K562 (cell line): ENCODE measurements around the gene ALDH5A1. TPM values are rescaled to one million over a fixed set of nuclear protein-coding genes. Genes with fewer than 3 reads are reported as not detected.

Experiments
- ATAC-seq: fragments of 200-7000 bp; cut with Tn5 transposase; 3 replicates; pipeline ENCODE4 v1.9.1; 2020; ENCODE audit warnings: moderate library complexity
- BruUV-seq: library from RNA; stranded (reverse); fragments of 400-500 nt; replicated peaks from 2 replicates; lab custom pipeline; 2021; lab: Mats Ljungman, UMichigan
- CTCF ChIA-PET: fragments of 300-600 bp; formaldehyde crosslinking; extraction: SDS; loops from one replicate; lab custom pipeline; 2021; ENCODE audit warnings: low intra/inter-chr PET ratio; lab: Yijun Ruan, JAX
- POLR2A ChIA-PET: fragments of 300-600, 350-650 bp; sonication (Branson Sonifier 250); formaldehyde crosslinking; extraction: SDS; loops from one replicate; lab custom pipeline; 2021; ENCODE audit warnings: antibody characterized with exemption, inconsistent platforms; lab: Yijun Ruan, JAX
- DNase-seq, 4 experiments: peaks; one replicate each; pipeline versions ENCODE4 v3.0.0 to v3.0.0-alpha.2; 2011 to 2018; ENCODE audit warnings: low spot score in 3 of 4, mixed read lengths in 3 of 4; ENCODE audit errors: extremely low read depth in 1 of 4
- FAIRE-seq: peaks from 2 replicates; lab custom pipeline; 2011; peaks lifted over from hg19 to GRCh38; lab: Jason Lieb, UNC
- H2AFZ ChIP-seq: 2 replicates; pipeline ENCODE4 v1.6.0; 2011; ENCODE audit warnings: low read depth, low read length, control low read depth, inconsistent platforms
- H3K27ac ChIP-seq: fragments of 200-600 bp; 3 replicates; pipeline ENCODE4 v1.8.0; 2011; ENCODE audit warnings: low read depth, mild to moderate bottlenecking, control low read depth, inconsistent platforms, low read length, moderate library complexity, mixed read lengths; ENCODE audit errors: extremely low read depth
- H3K27me3 ChIP-seq, 2 experiments: fragments of 300-600 bp in 1 of 2; 2 replicates in 1 of 2; 3 replicates in 1 of 2; pipeline versions ENCODE4 v1.6.0 to v1.8.0; 2011; ENCODE audit warnings: inconsistent platforms in 2 of 2, low read length in 2 of 2, mild to moderate bottlenecking in 1 of 2, mixed read lengths in 1 of 2, moderate library complexity in 1 of 2; ENCODE audit not compliant: control insufficient read depth in 2 of 2, insufficient read depth in 2 of 2
- H3K36me3 ChIP-seq: fragments of 300-600 bp; 3 replicates; pipeline ENCODE4 v1.8.0; 2011; ENCODE audit warnings: mild to moderate bottlenecking, low read length, inconsistent platforms; ENCODE audit not compliant: control insufficient read depth, insufficient read depth
- H3K4me1 ChIP-seq, 2 experiments: fragments of 200-600 bp in 1 of 2; replicated peaks in 1 of 2; 2 replicates in 1 of 2; 3 replicates in 1 of 2; pipeline versions ENCODE4 v1.5.1 to v1.8.0; 2011; ENCODE audit warnings: inconsistent platforms in 2 of 2, low read length in 2 of 2, mild to moderate bottlenecking in 1 of 2, mixed read lengths in 1 of 2, moderate library complexity in 1 of 2; ENCODE audit not compliant: control insufficient read depth in 2 of 2, insufficient read depth in 2 of 2
- H3K4me2 ChIP-seq: 2 replicates; pipeline ENCODE4 v1.6.1; 2011; ENCODE audit warnings: low read length, control low read depth, inconsistent platforms, mixed read lengths; ENCODE audit not compliant: insufficient read depth
- H3K4me3 ChIP-seq: fragments of 200-600 bp; sonication (generic), shearing (Covaris generic); 2 replicates; pipeline ENCODE4 v1.5.1; 2016; ENCODE audit warnings: control low read depth, inconsistent platforms
- H3K79me2 ChIP-seq: fragments of 200-600 bp; 3 replicates; pipeline ENCODE4 v1.8.0; 2011; ENCODE audit warnings: low read length, inconsistent platforms; ENCODE audit not compliant: control insufficient read depth, insufficient read depth
- H3K9ac ChIP-seq, 2 experiments: 2 replicates each; pipeline versions ENCODE4 v1.6.0 to v1.6.1; 2011; ENCODE audit warnings: low read depth in 2 of 2, low read length in 2 of 2, control low read depth in 1 of 2, inconsistent platforms in 1 of 2, mild to moderate bottlenecking in 1 of 2, mixed read lengths in 1 of 2; ENCODE audit not compliant: insufficient read depth in 1 of 2
- H3K9me1 ChIP-seq: one replicate; pipeline ENCODE4 v1.6.0; 2011; ENCODE audit warnings: inconsistent platforms, mild to moderate bottlenecking, low read length, moderate library complexity; ENCODE audit not compliant: control insufficient read depth, insufficient read depth
- H3K9me3 ChIP-seq: replicated peaks from 2 replicates; pipeline ENCODE4 v1.5.1; 2011; ENCODE audit warnings: low read depth, low read length, inconsistent platforms; ENCODE audit not compliant: control insufficient read depth, insufficient read depth
- H4K20me1 ChIP-seq: replicated peaks from 2 replicates; pipeline ENCODE4 v1.6.1; 2011; ENCODE audit warnings: low read length, inconsistent platforms, mixed read lengths; ENCODE audit not compliant: control insufficient read depth, insufficient read depth
- ARHGAP35 ChIP-seq: fragments of 450-650 bp; IDR thresholded peaks from 2 replicates; pipeline ENCODE4 v1.6.1; 2018; ENCODE audit not compliant: partially characterized antibody
- CTCFL ChIP-seq: IDR thresholded peaks from 2 replicates; pipeline ENCODE4 v1.6.1; 2011; ENCODE audit warnings: borderline replicate concordance, low read depth, mild to moderate bottlenecking, moderate library complexity, low read length; ENCODE audit not compliant: insufficient read depth, poor library complexity, severe bottlenecking
- RAD21 ChIP-seq, 2 experiments: fragments of 250-450 bp in 1 of 2; fragments of 450-650 bp in 1 of 2; sonication (Bioruptor Pico) in 1 of 2; formaldehyde crosslinking in 1 of 2; IDR thresholded peaks in 1 of 2; conservative IDR thresholded peaks in 1 of 2; 2 replicates each; pipeline versions ENCODE4 v1.4.0 to v1.8.0; 2020 to 2022; ENCODE audit warnings: mild to moderate bottlenecking in 2 of 2, moderate library complexity in 1 of 2
- RREB1 ChIP-seq: fragments of 250-450 bp; sonication (Bioruptor Pico); IDR thresholded peaks from 2 replicates; pipeline ENCODE4 v1.4.0; 2020
- XRCC4 ChIP-seq: IDR thresholded peaks from one replicate; pipeline ENCODE4 v1.6.1; 2011; ENCODE audit not compliant: insufficient read depth, insufficient read length; ENCODE audit errors: extremely low read depth
- ZNF644 ChIP-seq: fragments of 200-800 bp; sonication (Bioruptor generic); IDR thresholded peaks from 2 replicates; pipeline ENCODE4 v1.6.1; 2016; ENCODE audit warnings: low read depth, missing genetic modification characterization, missing compliant biosample characterization
- WGBS: fragments of 100-300 bp; shearing (Covaris generic); methylation state at CpG from one replicate; pipeline ENCODE4 v1.1.6; 2016; ENCODE audit warnings: low coverage, mixed read lengths; ENCODE audit not compliant: insufficient coverage; ENCODE audit errors: missing lambda C conversion rate; 5-methylcytosine and 5-hydroxymethylcytosine counted together
- in situ Hi-C: fragments of 300-500 bp; cut with MboI; formaldehyde crosslinking; loops from 4 replicates; pipeline ENCODE4 v1.15.0; 2018; ENCODE audit warnings: inconsistent platforms, mixed read lengths
- intact Hi-C: fragments of 100-400 bp; cut with micrococcal nuclease; formaldehyde crosslinking; loops from 2 replicates; pipeline ENCODE4 v1.14.2; 2022
- polyA plus RNA-seq, 8 experiments: library from polyadenylated mRNA; depleted of rRNA in 4 of 8; stranded (reverse) in 5 of 8; unstranded in 3 of 8; fragments of >200 nt; fragmentation: Nextera tagmentation in 2 of 8; fragmentation: Illumina TruSeq in 1 of 8; extraction: Ambion mirVana in 2 of 8; extraction: Trizol in 1 of 8; gene quantifications; 2 replicates each; pipeline versions ENCODE4 v1.2.1 to v1.2.3, GENCODE V29; 2011 to 2014; ENCODE audit warnings: inconsistent platforms in 1 of 8, missing spikeins in 1 of 8
- total RNA-seq, 7 experiments: library from RNA; depleted of rRNA in 6 of 7; stranded (reverse); fragments of >200 nt in 6 of 7; fragmentation: Illumina TruSeq in 2 of 7; extraction: Trizol in 2 of 7; gene quantifications; 2 replicates each; pipeline versions ENCODE4 v1.2.1 to v1.2.3, GENCODE V29; 2011 to 2021; ENCODE audit warnings: low replicate concordance in 1 of 7

The ALDH5A1 gene
- total and polyA plus RNA-seq, 9 of the 15 experiments (the other 6 are each of a cell fraction or from before 2014, with no cell fraction given), result 2.2 to 19.7 (median 9.5) TPM

- TF ChIP-seq CTCFL (peak; percentile 51), ARHGAP35 (no peak), RAD21 (CRISPR knock-in tag; conservative IDR thresholded peaks at IDR 0.05 in 1 of 2, IDR thresholded peaks at IDR 0.05 in 1 of 2) (peak; percentile 72 to 89)
Measured at GRCh38 chr6:24581084-24581669, 86.4 kb downstream of the ALDH5A1 start (continued).

- BruUV-seq, result no TSS peak
- ATAC-seq, result peak; percentile 85
- CTCF ChIA-PET, result interaction anchor here (0.5 to 5.7 kb wide), 5 partner anchors 111 to 487 kb away, joined by 3 to 67 read pairs (median 7); no protein-coding TSS in a partner anchor
- H3K9me1 ChIP-seq, result no peaks in the 10 kb centered on the region
- DNase-seq, result peak; percentile 64 to 86 (median 68)
- H3K27ac ChIP-seq, result no peak overlapping the region
- no peak overlapping the region for H3K4me2 ChIP-seq
- H3K9ac ChIP-seq, result no peak overlapping the region
- in situ Hi-C loops (loop anchor here (5.0 kb wide), 1 partner anchor 114 kb away; no protein-coding TSS in a partner anchor), intact Hi-C loops (loop anchor here (1.0 to 10.0 kb wide), 6 partner anchors 83 to 1019 kb away; partner anchors contain the start of genes ACOT13 and TDP2)
- no peaks in the 10 kb centered on the region for H3K36me3 ChIP-seq
- no peaks in the 10 kb centered on the region for H3K79me2 ChIP-seq
- H4K20me1 ChIP-seq, result no peaks in the 10 kb centered on the region
- WGBS, result 6% methylated on average over 15 of the region's 15 CpGs
- POLR2A ChIA-PET, result interaction anchor here (0.7 to 1.0 kb wide), 4 partner anchors 10 to 202 kb away, joined by 3 read pairs; no protein-coding TSS in a partner anchor
- H3K9me3 ChIP-seq, result no peaks in the 10 kb centered on the region
- H3K27me3 ChIP-seq, result peaks cover 6 to 19% of the 10 kb centered on the region in 2 experiments
- peak overlapping the region; percentile 10; the same call in 1 of the 2 replicates for H2AFZ ChIP-seq
- FAIRE-seq, result peak; percentile 79
- H3K4me3 ChIP-seq, result no peak overlapping the region
- H3K4me1 ChIP-seq, result no peaks in the 10 kb centered on the region
- TF ChIP-seq XRCC4 (no peak), ZNF644 (tag) (no peak), RREB1 (no peak)
Measured at GRCh38 chr6:24583463-24584381, 89.0 kb downstream of the ALDH5A1 start.
